HepG2 (cell line): ENCODE data around the gene ZNF714. TPM values are rescaled to one million over a fixed set of nuclear protein-coding genes. Genes with fewer than 3 reads are reported as not detected.

Experiments
- CENPT ChIP-seq: sonication (generic); formaldehyde crosslinking; IDR thresholded peaks from 2 replicates; pipeline ENCODE4 v1.8.0; 2022; ENCODE audit warnings: low read depth, mild to moderate bottlenecking, moderate library complexity, missing genetic modification reagents
- CHD2 ChIP-seq: IDR thresholded peaks from 2 replicates; pipeline ENCODE4 v1.6.1; 2011; ENCODE audit warnings: low read depth, low read length, improper control_type of control experiment
- CREM ChIP-seq, 2 experiments: sonication (generic) in 1 of 2; formaldehyde crosslinking in 1 of 2; IDR thresholded peaks; 2 replicates each; pipeline versions ENCODE4 v1.4.0 to v1.6.1; 2016 to 2020; ENCODE audit warnings: antibody characterized with exemption in 1 of 2, mild to moderate bottlenecking in 1 of 2, missing genetic modification reagents in 1 of 2
- DR1 ChIP-seq: sonication (generic); formaldehyde crosslinking; IDR thresholded peaks from 2 replicates; pipeline ENCODE4 v1.8.0; 2021; ENCODE audit warnings: mild to moderate bottlenecking, missing genetic modification reagents, inconsistent platforms
- EEA1 ChIP-seq: sonication (generic); formaldehyde crosslinking; IDR thresholded peaks from 2 replicates; pipeline ENCODE4 v1.5.1; 2020; ENCODE audit warnings: mild to moderate bottlenecking, missing genetic modification reagents, borderline replicate concordance
- ETV5 ChIP-seq: IDR thresholded peaks from 2 replicates; pipeline ENCODE4 v1.6.1; 2018; ENCODE audit warnings: missing biosample characterization, missing genetic modification reagents, inconsistent platforms, borderline replicate concordance
- HES4 ChIP-seq: sonication (generic); formaldehyde crosslinking; IDR thresholded peaks from 2 replicates; pipeline ENCODE4 v1.9.0; 2021; ENCODE audit warnings: mild to moderate bottlenecking, missing genetic modification reagents, borderline replicate concordance
- KDM2A ChIP-seq: sonication (generic); formaldehyde crosslinking; IDR thresholded peaks from 2 replicates; pipeline ENCODE4 v1.4.0; 2020; ENCODE audit warnings: low read depth, missing genetic modification reagents, borderline replicate concordance
- MEF2D ChIP-seq: sonication (generic); formaldehyde crosslinking; IDR thresholded peaks from 2 replicates; pipeline ENCODE4 v1.5.1; 2020; ENCODE audit warnings: mild to moderate bottlenecking, missing genetic modification reagents
- MIER2 ChIP-seq: IDR thresholded peaks from 2 replicates; pipeline ENCODE4 v1.6.1; 2016; ENCODE audit warnings: missing biosample characterization, missing genetic modification reagents
- PAX8 ChIP-seq: sonication (generic); formaldehyde crosslinking; IDR thresholded peaks from 2 replicates; pipeline ENCODE4 v1.8.0; 2022; ENCODE audit warnings: mild to moderate bottlenecking, missing genetic modification reagents, borderline replicate concordance
- RAD21 ChIP-seq: fragments of 450-650 bp; formaldehyde crosslinking; IDR thresholded peaks from 2 replicates; pipeline ENCODE4 v1.5.0; 2020; ENCODE audit warnings: mild to moderate bottlenecking
- SCMH1 ChIP-seq: sonication (generic); formaldehyde crosslinking; IDR thresholded peaks from 2 replicates; pipeline ENCODE4 v1.9.0; 2021; ENCODE audit warnings: missing genetic modification reagents, mild to moderate bottlenecking, borderline replicate concordance
- SMAD1 ChIP-seq: sonication (generic); formaldehyde crosslinking; IDR thresholded peaks from 2 replicates; pipeline ENCODE4 v1.4.0; 2020; ENCODE audit warnings: missing genetic modification reagents, low read depth, mild to moderate bottlenecking, borderline replicate concordance
- SNRNP70 ChIP-seq: fragments of 200-400 bp; formaldehyde crosslinking; IDR thresholded peaks from 2 replicates; pipeline ENCODE4 v1.6.1; 2017; ENCODE audit warnings: mild to moderate bottlenecking, low read depth, low read length, moderate library complexity
- TARDBP ChIP-seq: sonication (generic); formaldehyde crosslinking; IDR thresholded peaks from 2 replicates; pipeline ENCODE4 v1.8.0; 2022; ENCODE audit warnings: mild to moderate bottlenecking, missing genetic modification reagents
- ZC3H4 ChIP-seq: sonication (generic); formaldehyde crosslinking; IDR thresholded peaks from 2 replicates; pipeline ENCODE4 v1.4.0; 2020; ENCODE audit warnings: missing genetic modification reagents, borderline replicate concordance
- ZMYM2 ChIP-seq: sonication (generic); formaldehyde crosslinking; IDR thresholded peaks from 2 replicates; pipeline ENCODE4 v1.8.0; 2022; ENCODE audit warnings: mild to moderate bottlenecking, missing genetic modification reagents
- ZNF230 ChIP-seq: sonication (generic); formaldehyde crosslinking; IDR thresholded peaks from 2 replicates; pipeline ENCODE4 v1.4.0; 2020; ENCODE audit warnings: mild to moderate bottlenecking, missing genetic modification reagents
- ZNF234 ChIP-seq: sonication (generic); formaldehyde crosslinking; conservative IDR thresholded peaks from 2 replicates; pipeline ENCODE4 v1.5.1; 2020; ENCODE audit warnings: mild to moderate bottlenecking, missing genetic modification reagents
- ZNF383 ChIP-seq: sonication (generic); formaldehyde crosslinking; IDR thresholded peaks from 2 replicates; pipeline ENCODE4 v1.4.0; 2020; ENCODE audit warnings: missing genetic modification reagents, mild to moderate bottlenecking, borderline replicate concordance
- ZNF780A ChIP-seq: sonication (generic); formaldehyde crosslinking; IDR thresholded peaks from 2 replicates; pipeline ENCODE4 v1.8.0; 2022; ENCODE audit warnings: mild to moderate bottlenecking, missing genetic modification reagents, moderate library complexity
- polyA plus RNA-seq, 8 experiments: library from polyadenylated mRNA; depleted of rRNA in 3 of 8; stranded (reverse) in 7 of 8; unstranded in 1 of 8; fragments of >200 nt; fragmentation: Illumina TruSeq in 4 of 8; extraction: Trizol in 4 of 8; gene quantifications; 2 replicates each; pipeline versions ENCODE4 v1.2.1 to v1.2.3, GENCODE V29; 2011 to 2016; ENCODE audit warnings: low read depth in 4 of 8, missing spikeins in 1 of 8, mixed read lengths in 1 of 8; ENCODE audit not compliant: insufficient read depth in 1 of 8
- total RNA-seq, 5 experiments: library from RNA; depleted of rRNA; stranded (reverse); fragments of >200 nt; fragmentation: Illumina TruSeq; extraction: Trizol; gene quantifications; 2 replicates each; pipeline ENCODE4 v1.2.3, GENCODE V29; 2016; ENCODE audit warnings: low read depth in 1 of 5
- TF ChIP-seq, protein P1 (sequence below): sonication (generic); formaldehyde crosslinking; IDR thresholded peaks from 2 replicates; pipeline ENCODE4 v1.8.1; 2023; ENCODE audit warnings: mild to moderate bottlenecking, inconsistent platforms, moderate library complexity, missing genetic modification reagents, borderline replicate concordance
- TF ChIP-seq, protein P2 (sequence below): sonication (generic); formaldehyde crosslinking; IDR thresholded peaks from 2 replicates; pipeline ENCODE4; 2020; ENCODE audit warnings: missing genetic modification reagents, mild to moderate bottlenecking, borderline replicate concordance
- TF ChIP-seq, protein P3 (sequence below): sonication (generic); formaldehyde crosslinking; IDR thresholded peaks from 2 replicates; pipeline ENCODE4 v1.5.0; 2020; ENCODE audit warnings: missing genetic modification reagents

The ZNF714 gene
- total and polyA plus RNA-seq, 2 of the 13 experiments (the other 11 are each of a cell fraction or from before 2014, with no cell fraction given): 6.7 to 27.8 TPM

DNA sequence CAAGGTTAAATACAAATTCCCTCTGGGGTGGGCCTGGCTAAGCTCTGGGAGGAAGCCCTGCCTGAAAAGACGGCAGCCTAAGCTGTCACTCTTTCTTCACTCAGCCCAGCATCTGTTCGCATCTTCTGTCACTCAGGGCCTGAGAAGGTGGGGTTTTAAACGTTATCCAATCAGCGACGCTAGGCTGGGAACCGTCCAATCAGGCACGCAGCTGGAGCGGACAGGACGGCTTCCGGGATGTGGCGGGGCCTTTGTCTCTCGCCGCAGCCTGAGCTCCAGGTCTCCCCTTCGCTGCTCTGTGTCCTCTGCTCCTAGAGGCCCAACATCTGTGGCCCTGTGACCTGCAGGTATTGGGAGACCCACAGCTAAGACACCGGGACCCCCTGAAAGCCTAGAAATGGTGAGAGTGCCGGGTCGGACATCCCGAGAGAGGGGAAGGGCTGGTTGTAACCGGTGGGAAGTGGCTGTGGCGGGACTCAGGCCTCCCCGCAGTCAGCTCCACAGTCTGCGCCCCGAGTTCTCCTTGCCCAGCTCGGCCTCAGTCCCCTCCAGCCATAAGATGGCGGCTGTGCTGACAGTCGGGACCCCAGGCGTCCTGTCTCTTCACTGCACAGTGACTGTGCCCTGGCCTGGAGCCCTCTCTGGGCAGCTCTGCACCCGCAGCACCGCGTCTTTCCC lies 59.9 kb downstream of the ZNF714 start, which contains the start of gene ZNF431 (continued):
- TF ChIP-seq, protein P1, sequence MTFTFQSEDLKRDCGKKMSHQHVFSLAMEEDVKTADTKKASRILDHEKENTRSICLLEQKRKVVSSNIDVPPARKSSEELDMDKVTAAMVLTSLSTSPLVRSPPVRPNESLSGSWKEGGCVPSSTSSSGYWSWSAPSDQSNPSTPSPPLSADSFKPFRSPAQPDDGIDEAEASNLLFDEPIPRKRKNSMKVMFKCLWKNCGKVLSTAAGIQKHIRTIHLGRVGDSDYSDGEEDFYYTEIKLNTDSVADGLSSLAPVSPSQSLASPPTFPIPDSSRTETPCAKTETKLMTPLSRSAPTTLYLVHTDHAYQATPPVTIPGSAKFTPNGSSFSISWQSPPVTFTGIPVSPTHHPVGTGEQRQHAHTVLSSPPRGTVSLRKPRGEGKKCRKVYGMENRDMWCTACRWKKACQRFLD: 0 out of 2 replicates have a peak, but pooled peaks have one; percentile 54
- TF ChIP-seq CHD2 (no peak), ZMYM2 (no peak), ZC3H4 (CRISPR knock-in tag) (no peak), PAX8 (CRISPR knock-in tag) (peak; percentile 80; the same call in 1 of the 2 replicates), CREM (IDR thresholded peaks at IDR 0.05) (peak; percentile 45; the same call in 1 of the 2 replicates), CREM (CRISPR knock-in tag; IDR thresholded peaks at IDR 0.05) (no peak), CENPT (CRISPR knock-in tag) (no peak), ZNF780A (CRISPR knock-in tag) (no peak), ZNF383 (CRISPR knock-in tag) (no peak), ETV5 (CRISPR knock-in tag) (0 out of 2 replicates have a peak, but pooled peaks have one; percentile 17), KDM2A (peak; percentile 73; the same call in 1 of the 2 replicates), ZNF230 (CRISPR knock-in tag) (no peak), ZNF234 (CRISPR knock-in tag) (no peak), DR1 (peak; percentile 70), RAD21 (CRISPR knock-in tag) (no peak), MIER2 (CRISPR knock-in tag) (0 out of 2 replicates have a peak, but pooled peaks have one; percentile 29), MEF2D (CRISPR knock-in tag) (no peak), SNRNP70 (no peak), SCMH1 (CRISPR knock-in tag) (no peak), TARDBP (CRISPR knock-in tag) (no peak), SMAD1 (CRISPR knock-in tag) (peak; percentile 94; the same call in 1 of the 2 replicates), HES4 (CRISPR knock-in tag) (no peak), EEA1 (CRISPR knock-in tag) (no peak)
- TF ChIP-seq, protein P2, sequence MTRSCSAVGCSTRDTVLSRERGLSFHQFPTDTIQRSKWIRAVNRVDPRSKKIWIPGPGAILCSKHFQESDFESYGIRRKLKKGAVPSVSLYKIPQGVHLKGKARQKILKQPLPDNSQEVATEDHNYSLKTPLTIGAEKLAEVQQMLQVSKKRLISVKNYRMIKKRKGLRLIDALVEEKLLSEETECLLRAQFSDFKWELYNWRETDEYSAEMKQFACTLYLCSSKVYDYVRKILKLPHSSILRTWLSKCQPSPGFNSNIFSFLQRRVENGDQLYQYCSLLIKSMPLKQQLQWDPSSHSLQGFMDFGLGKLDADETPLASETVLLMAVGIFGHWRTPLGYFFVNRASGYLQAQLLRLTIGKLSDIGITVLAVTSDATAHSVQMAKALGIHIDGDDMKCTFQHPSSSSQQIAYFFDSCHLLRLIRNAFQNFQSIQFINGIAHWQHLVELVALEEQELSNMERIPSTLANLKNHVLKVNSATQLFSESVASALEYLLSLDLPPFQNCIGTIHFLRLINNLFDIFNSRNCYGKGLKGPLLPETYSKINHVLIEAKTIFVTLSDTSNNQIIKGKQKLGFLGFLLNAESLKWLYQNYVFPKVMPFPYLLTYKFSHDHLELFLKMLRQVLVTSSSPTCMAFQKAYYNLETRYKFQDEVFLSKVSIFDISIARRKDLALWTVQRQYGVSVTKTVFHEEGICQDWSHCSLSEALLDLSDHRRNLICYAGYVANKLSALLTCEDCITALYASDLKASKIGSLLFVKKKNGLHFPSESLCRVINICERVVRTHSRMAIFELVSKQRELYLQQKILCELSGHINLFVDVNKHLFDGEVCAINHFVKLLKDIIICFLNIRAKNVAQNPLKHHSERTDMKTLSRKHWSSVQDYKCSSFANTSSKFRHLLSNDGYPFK (CRISPR knock-in tag): peak; percentile 66; the same call in 1 of the 2 replicates
- TF ChIP-seq, protein P3, sequence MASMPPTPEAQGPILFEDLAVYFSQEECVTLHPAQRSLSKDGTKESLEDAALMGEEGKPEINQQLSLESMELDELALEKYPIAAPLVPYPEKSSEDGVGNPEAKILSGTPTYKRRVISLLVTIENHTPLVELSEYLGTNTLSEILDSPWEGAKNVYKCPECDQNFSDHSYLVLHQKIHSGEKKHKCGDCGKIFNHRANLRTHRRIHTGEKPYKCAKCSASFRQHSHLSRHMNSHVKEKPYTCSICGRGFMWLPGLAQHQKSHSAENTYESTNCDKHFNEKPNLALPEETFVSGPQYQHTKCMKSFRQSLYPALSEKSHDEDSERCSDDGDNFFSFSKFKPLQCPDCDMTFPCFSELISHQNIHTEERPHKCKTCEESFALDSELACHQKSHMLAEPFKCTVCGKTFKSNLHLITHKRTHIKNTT (CRISPR knock-in tag): no peak
